Activated CD4-positive, alpha-beta memory T cell treated with anti-CD3 and anti-CD28 coated beads for 36 hours (primary cell): ENCODE results near the gene GDF2. TPM values are rescaled to one million over a fixed set of nuclear protein-coding genes. Genes with fewer than 3 reads are reported as not detected.

Experiments
- CTCF ChIA-PET: fragments of 350-600 bp; sonication (Branson Sonifier 250); formaldehyde crosslinking; loops from one replicate; lab custom pipeline; 2021; ENCODE audit warnings: antibody characterized with exemption, inconsistent platforms; lab: Charles Lee
- POLR2A ChIA-PET: fragments of 350-600 bp; sonication (Branson Sonifier 250); formaldehyde crosslinking; loops from one replicate; lab custom pipeline; 2021; ENCODE audit warnings: antibody characterized with exemption; lab: Charles Lee
- DNase-seq: peaks from one replicate; pipeline ENCODE4 v3.0.0-alpha.2; 2020
- H3K27ac Mint-ChIP-seq: one replicate; pipeline ENCODE4 v1.8.0; 2021; ENCODE audit warnings: mixed read lengths
- H3K27me3 Mint-ChIP-seq: one replicate; pipeline ENCODE4 v1.8.0; 2021; ENCODE audit warnings: mixed read lengths
- H3K36me3 Mint-ChIP-seq: one replicate; pipeline ENCODE4 v1.8.0; 2021; ENCODE audit warnings: mixed read lengths
- H3K4me1 Mint-ChIP-seq: one replicate; pipeline ENCODE4 v1.8.0; 2021; ENCODE audit warnings: low read depth, mixed read lengths
- H3K4me3 Mint-ChIP-seq: one replicate; pipeline ENCODE4 v1.8.0; 2021; ENCODE audit warnings: mild to moderate bottlenecking, mixed read lengths
- H3K9me3 Mint-ChIP-seq: one replicate; pipeline ENCODE4 v1.8.0; 2021; ENCODE audit warnings: mixed read lengths
- intact Hi-C: fragments of 100-400 bp; cut with micrococcal nuclease; formaldehyde crosslinking; loops from one replicate; pipeline ENCODE4 v1.15.1; 2023
- total RNA-seq, 2 experiments: library from RNA; stranded (reverse); gene quantifications; one replicate each; pipeline ENCODE4 v1.2.3, GENCODE V29; 2021

Gene GDF2
- total RNA-seq, 2 experiments from 2014 or later, result not detected

GRCh38 chr10:47360419-47361040 is 38.3 kb downstream of the GDF2 start:
- no peaks in the 10 kb centered on the region for H3K9me3 Mint-ChIP-seq
- H3K4me3 Mint-ChIP-seq, result no peak overlapping the region
- no peaks in the 10 kb centered on the region for H3K4me1 Mint-ChIP-seq
- CTCF ChIA-PET, result no interaction called here
- no peak overlapping the region for H3K27ac Mint-ChIP-seq
- POLR2A ChIA-PET, result no interaction called here
- H3K27me3 Mint-ChIP-seq, result no peaks in the 10 kb centered on the region
- DNase-seq, result no peak
- intact Hi-C loops, result loop anchor here (1.0 kb wide), 1 partner anchor 24 kb away; the partner anchor contains the start of gene ZNF488
- no peaks in the 10 kb centered on the region for H3K36me3 Mint-ChIP-seq

GRCh38 chr10:47361293-47361692 is 39.0 kb downstream of the GDF2 start:
- Mint-ChIP-seq H3K27me3 (no peaks in the 10 kb centered on the region), H3K27ac (no peak overlapping the region), H3K4me3 (no peak overlapping the region), H3K9me3 (no peaks in the 10 kb centered on the region), H3K4me1 (no peaks in the 10 kb centered on the region), H3K36me3 (no peaks in the 10 kb centered on the region)
- DNase-seq, result peak; percentile 50
- intact Hi-C loops, result loop anchor here (1.0 kb wide), 1 partner anchor 23 kb away; the partner anchor contains the start of gene ZNF488
- CTCF ChIA-PET, result interaction anchor here (1.1 to 1.7 kb wide), 4 partner anchors 14 to 43 kb away, joined by 3 to 4 read pairs (median 4); no protein-coding TSS in a partner anchor
- POLR2A ChIA-PET, result no interaction called here

DNA sequence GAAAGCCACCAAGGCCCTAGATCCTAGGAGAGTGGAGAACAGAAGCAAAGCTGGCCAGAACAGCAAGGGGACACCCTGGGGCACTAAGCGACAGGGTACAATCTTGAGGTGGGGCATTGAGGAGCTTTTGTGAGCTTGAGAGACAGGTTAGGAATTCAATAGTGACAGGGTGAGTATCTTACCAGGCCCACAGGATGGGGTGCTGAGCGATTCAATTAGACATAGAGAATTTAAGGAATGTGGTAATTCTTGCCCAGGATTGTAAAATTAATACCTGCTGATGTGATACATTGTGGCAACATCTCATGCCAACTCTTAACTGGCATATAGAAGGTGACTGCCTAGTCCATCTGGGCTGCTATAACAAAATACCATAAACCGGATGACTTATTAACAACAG is 39.9 kb downstream of the GDF2 start:
- DNase-seq, result no peak
- Mint-ChIP-seq H3K27ac (no peak overlapping the region), H3K9me3 (no peaks in the 10 kb centered on the region), H3K4me1 (no peaks in the 10 kb centered on the region), H3K36me3 (no peaks in the 10 kb centered on the region), H3K4me3 (no peak overlapping the region), H3K27me3 (no peaks in the 10 kb centered on the region)
- ChIA-PET CTCF (interaction anchor here (1.1 to 2.2 kb wide), 6 partner anchors 13 to 338 kb away, joined by 3 to 6 read pairs (median 4); no protein-coding TSS in a partner anchor), POLR2A (no interaction called here)
- intact Hi-C loops, result no loop called here

GRCh38 chr10:47363781-47364180 is 41.5 kb downstream of the GDF2 start:
- no peaks in the 10 kb centered on the region for H3K4me1 Mint-ChIP-seq
- ChIA-PET CTCF (interaction anchor here (1.0 to 2.2 kb wide), 2 partner anchors 11 to 339 kb away, joined by 3 to 6 read pairs; no protein-coding TSS in a partner anchor), POLR2A (no interaction called here)
- no peaks in the 10 kb centered on the region for H3K36me3 Mint-ChIP-seq
- DNase-seq, result no peak
- no peaks in the 10 kb centered on the region for H3K9me3 Mint-ChIP-seq
- no peak overlapping the region for H3K4me3 Mint-ChIP-seq
- peaks cover 2% of the 10 kb centered on the region for H3K27me3 Mint-ChIP-seq
- intact Hi-C loops, result no loop called here
- H3K27ac Mint-ChIP-seq, result no peak overlapping the region

DNA sequence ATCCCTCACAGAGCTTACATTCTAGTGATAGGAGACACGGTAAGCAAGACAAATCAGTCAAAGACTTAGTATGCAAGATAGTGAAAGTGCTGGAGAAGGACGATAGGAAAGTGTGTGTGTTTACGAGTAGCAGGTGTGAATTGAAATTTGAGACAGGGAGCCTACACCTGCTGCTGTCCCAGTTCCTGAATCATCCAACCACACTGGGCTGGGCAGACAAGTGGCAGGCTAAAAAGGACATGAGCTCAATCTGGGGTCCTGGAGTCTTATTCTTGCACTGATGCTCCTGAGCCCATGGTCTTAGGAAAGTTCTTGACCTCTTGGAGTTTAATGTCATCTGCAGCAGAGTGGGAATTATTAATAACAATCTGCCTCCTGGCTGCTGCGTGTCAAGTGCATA is 42.1 kb downstream of the GDF2 start:
- Mint-ChIP-seq H3K9me3 (no peaks in the 10 kb centered on the region), H3K27ac (no peak overlapping the region), H3K4me3 (no peak overlapping the region), H3K27me3 (peaks cover 2% of the 10 kb centered on the region), H3K36me3 (no peaks in the 10 kb centered on the region), H3K4me1 (no peaks in the 10 kb centered on the region)
- intact Hi-C loops, result no loop called here
- no peak for DNase-seq
- ChIA-PET POLR2A (no interaction called here), CTCF (interaction anchor here (2.0 kb wide), 1 partner anchor 24 kb away, joined by 4 read pairs; no protein-coding TSS in a partner anchor)

GRCh38 chr10:47364911-47365310 is 42.7 kb downstream of the GDF2 start:
- Mint-ChIP-seq H3K27me3 (peaks cover 2% of the 10 kb centered on the region), H3K4me1 (no peaks in the 10 kb centered on the region), H3K4me3 (no peak overlapping the region), H3K36me3 (no peaks in the 10 kb centered on the region), H3K27ac (no peak overlapping the region), H3K9me3 (no peaks in the 10 kb centered on the region)
- ChIA-PET POLR2A (no interaction called here), CTCF (interaction anchor here (1.2 to 2.0 kb wide), 2 partner anchors 24 to 340 kb away, joined by 3 to 4 read pairs; no protein-coding TSS in a partner anchor)
- intact Hi-C loops, result no loop called here
- no peak for DNase-seq

DNA sequence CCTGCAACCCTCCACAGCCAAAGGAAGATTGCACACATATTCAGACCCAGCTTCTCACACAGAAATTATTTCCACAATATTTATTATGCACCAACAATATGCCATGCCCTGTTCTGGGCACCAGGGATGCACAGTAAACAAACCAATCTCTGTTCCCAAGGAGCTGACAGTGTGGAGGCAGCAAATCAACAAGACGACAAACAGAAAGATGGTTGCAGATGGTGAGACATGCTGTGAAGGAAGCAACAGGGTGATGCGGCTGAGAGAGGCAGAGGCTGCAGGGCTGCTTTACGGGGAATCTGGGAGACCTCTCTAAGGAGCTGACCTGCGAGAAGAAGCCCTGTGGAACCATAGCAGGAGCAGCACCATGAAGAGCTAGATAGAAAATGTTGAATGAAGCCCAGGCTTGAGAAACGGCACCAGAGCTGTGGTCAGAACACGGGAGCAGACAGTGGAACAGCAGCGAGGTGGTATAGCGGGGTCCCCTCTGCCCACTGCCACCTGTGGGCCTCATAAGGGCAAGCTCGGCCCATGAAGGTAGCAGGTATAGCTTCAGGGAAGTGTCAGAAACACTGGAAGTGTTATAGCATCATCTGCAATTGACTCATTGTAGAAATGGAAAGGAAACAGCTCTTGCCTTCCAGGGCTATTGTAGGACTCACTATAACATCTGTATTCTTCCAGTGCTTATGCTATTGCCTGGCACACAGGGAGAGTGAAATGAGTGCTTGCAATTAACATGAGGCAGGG is 43.4 kb downstream of the GDF2 start:
- CTCF ChIA-PET, result interaction anchor here (1.2 to 2.0 kb wide), 2 partner anchors 25 to 341 kb away, joined by 3 to 4 read pairs; no protein-coding TSS in a partner anchor
- intact Hi-C loops, result no loop called here
- peaks cover 2% of the 10 kb centered on the region for H3K27me3 Mint-ChIP-seq
- no peak for DNase-seq
- H3K27ac Mint-ChIP-seq, result no peak overlapping the region
- POLR2A ChIA-PET, result no interaction called here
- no peak overlapping the region for H3K4me3 Mint-ChIP-seq
- no peaks in the 10 kb centered on the region for H3K36me3 Mint-ChIP-seq
- H3K4me1 Mint-ChIP-seq, result no peaks in the 10 kb centered on the region
- no peaks in the 10 kb centered on the region for H3K9me3 Mint-ChIP-seq

DNA sequence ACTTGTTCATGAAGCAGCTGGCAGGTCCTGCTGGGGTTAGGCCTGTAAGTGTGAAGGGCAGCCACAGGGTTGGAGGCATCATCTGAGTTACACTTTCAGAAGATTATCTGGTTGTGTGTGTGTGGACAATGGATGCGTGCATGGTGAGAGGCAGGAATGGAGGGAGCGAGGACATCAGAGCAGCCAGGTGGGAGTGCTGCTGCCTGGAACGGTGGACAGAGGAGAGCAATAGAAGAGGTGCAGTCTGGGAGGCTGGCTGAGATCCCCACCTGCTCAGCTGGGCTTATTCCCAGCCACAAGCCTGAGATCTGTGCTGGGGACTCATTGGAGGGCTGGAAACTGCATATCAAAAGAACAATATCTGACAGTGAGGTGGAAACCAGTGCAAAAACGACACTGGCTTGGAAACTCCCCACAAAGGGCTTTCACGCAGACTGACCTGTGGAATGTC is 44.0 kb downstream of the GDF2 start:
- Mint-ChIP-seq H3K27ac (no peak overlapping the region), H3K4me3 (no peak overlapping the region), H3K36me3 (no peaks in the 10 kb centered on the region), H3K9me3 (no peaks in the 10 kb centered on the region), H3K27me3 (peaks cover 2% of the 10 kb centered on the region), H3K4me1 (no peaks in the 10 kb centered on the region)
- CTCF ChIA-PET, result interaction anchor here (2.0 kb wide), 1 partner anchor 25 kb away, joined by 4 read pairs; no protein-coding TSS in a partner anchor
- intact Hi-C loops, result no loop called here
- POLR2A ChIA-PET, result no interaction called here
- no peak for DNase-seq

DNA sequence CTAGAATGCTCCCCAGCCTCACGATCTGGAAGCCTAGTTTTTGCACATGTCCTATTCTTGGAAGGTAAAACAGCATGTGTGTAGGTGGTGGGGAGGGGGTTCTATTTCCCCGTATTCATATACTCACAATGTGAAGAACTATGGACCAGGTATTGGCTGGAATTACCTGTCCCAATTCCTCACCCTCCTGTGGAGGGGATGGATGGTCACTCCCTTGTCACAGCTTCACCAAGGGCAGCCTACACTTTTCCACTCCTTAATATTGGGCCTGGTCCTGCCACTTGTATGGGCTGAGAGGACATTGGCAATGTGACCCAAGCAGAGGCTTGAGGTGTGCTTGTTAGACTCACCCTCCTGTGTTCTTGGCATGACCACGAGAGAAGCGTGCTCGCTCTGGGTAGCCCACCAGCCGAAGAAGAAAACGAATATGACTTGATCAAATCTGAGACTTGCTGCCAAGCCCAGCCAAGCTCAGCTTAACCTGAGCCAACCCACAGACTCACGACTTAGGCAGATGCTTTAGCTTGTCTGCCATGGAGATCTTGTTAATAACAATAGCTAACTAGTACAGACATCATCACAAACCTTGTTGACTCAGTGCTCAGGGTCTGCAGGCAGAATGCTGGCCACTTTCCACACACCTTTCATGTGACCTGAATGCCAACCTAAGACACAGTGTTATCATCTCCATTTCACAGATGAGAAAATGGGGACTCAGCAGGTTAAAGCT is 44.6 kb downstream of the GDF2 start:
- CTCF ChIA-PET, result no interaction called here
- POLR2A ChIA-PET, result no interaction called here

DNA sequence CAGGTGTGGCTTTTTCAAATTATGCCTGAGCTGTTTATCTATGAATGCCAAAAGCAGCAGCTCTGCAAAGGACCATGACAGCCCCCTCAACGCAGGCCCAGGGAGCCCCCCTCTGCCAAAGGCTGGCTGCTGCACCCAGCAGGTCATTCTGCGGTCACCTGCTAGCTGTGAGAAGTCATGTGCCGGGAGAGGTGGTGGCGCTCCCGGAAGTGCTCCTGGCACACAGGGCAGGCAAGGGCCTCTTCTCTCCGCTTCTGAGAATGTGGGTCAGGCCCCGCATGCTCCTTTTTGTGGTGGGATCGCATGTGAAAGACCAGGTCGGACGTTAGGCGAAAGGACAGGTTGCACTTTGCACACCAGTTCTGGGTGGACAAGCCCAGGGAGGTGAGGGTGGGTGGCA is 45.4 kb downstream of the GDF2 start:
- H3K27ac Mint-ChIP-seq, result no peak overlapping the region
- DNase-seq, result no peak
- H3K36me3 Mint-ChIP-seq, result no peaks in the 10 kb centered on the region
- peaks cover 2% of the 10 kb centered on the region for H3K27me3 Mint-ChIP-seq
- no peaks in the 10 kb centered on the region for H3K9me3 Mint-ChIP-seq
- ChIA-PET CTCF (no interaction called here), POLR2A (no interaction called here)
- intact Hi-C loops, result no loop called here
- H3K4me1 Mint-ChIP-seq, result peaks cover 2% of the 10 kb centered on the region
- H3K4me3 Mint-ChIP-seq, result no peak overlapping the region

More for the DNA sequence above, 44.6 kb downstream of the GDF2 start:
- DNase-seq, result no peak
- no peaks in the 10 kb centered on the region for H3K9me3 Mint-ChIP-seq
- H3K36me3 Mint-ChIP-seq, result no peaks in the 10 kb centered on the region
- H3K27ac Mint-ChIP-seq, result no peak overlapping the region
- no peaks in the 10 kb centered on the region for H3K4me1 Mint-ChIP-seq
- H3K4me3 Mint-ChIP-seq, result no peak overlapping the region
- intact Hi-C loops, result no loop called here
- H3K27me3 Mint-ChIP-seq, result peaks cover 2% of the 10 kb centered on the region

- Mint-ChIP-seq H3K4me1 (peaks cover 5% of the 10 kb centered on the region), H3K9me3 (no peaks in the 10 kb centered on the region), H3K27me3 (peaks cover 2% of the 10 kb centered on the region), H3K27ac (no peak overlapping the region), H3K36me3 (no peaks in the 10 kb centered on the region), H3K4me3 (no peak overlapping the region)
- peak; percentile 7 for DNase-seq
- POLR2A ChIA-PET, result no interaction called here
- CTCF ChIA-PET, result interaction anchor here (2.7 kb wide), 1 partner anchor 28 kb away, joined by 11 read pairs; no protein-coding TSS in a partner anchor
- intact Hi-C loops, result no loop called here
Observed at GRCh38 chr10:47368431-47369180, 46.4 kb downstream of the GDF2 start.
